BE2C (cell line): ENCODE measurements around the gene AIF1.

ENCODE experiments used
- DNase-seq: peaks from one replicate; pipeline ENCODE4 v3.0.0-alpha.2; 2020
- H3K27me3 ChIP-seq: fragments of 250-450 bp; sonication (Bioruptor Pico); 2 replicates; pipeline ENCODE4 v1.5.1; 2020; ENCODE audit warnings: mild to moderate bottlenecking
- H3K36me3 ChIP-seq: fragments of 250-450 bp; sonication (Bioruptor Pico); 2 replicates; pipeline ENCODE4 v1.5.1; 2020; ENCODE audit warnings: mild to moderate bottlenecking
- H3K4me1 ChIP-seq: fragments of 250-450 bp; sonication (Bioruptor Pico); 2 replicates; pipeline ENCODE4 v1.5.1; 2020
- H3K4me3 ChIP-seq: 2 replicates; pipeline ENCODE4 v1.5.1; 2011; ENCODE audit warnings: low read depth, low read length
- H3K9me3 ChIP-seq: fragments of 250-450 bp; sonication (Bioruptor Pico); 2 replicates; pipeline ENCODE4 v1.5.1; 2020
- TF ChIP-seq, protein P1 (sequence below): IDR thresholded peaks from 2 replicates; pipeline ENCODE4 v1.5.1; 2012; ENCODE audit warnings: mild to moderate bottlenecking, low read depth, low read length

Gene AIF1

DNA sequence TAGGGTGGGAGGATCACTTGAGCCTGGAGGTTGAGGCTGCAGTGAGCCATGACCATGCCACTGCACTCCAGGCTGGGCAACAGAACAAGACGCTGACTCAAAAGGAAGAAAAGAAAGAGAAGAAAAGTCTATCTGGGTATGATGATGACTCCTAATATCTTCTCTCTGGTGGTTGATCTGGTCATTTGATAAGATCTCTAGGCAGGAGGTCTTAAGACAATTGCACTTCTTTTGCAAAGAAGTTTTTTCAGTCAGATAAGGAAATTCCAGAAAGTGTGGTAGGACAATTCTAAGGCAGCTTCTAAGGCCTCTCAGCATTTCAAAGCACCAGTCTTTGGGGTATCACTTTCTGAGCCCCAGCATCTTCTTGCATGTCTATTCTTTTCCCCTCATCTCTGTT, 7.7 kb upstream of the AIF1 start:
- H3K9me3 ChIP-seq = no peaks in the 10 kb centered on the region
- peaks cover 11% of the 10 kb centered on the region for H3K4me1 ChIP-seq
- no peaks in the 10 kb centered on the region for H3K36me3 ChIP-seq
- TF ChIP-seq, protein P1, sequence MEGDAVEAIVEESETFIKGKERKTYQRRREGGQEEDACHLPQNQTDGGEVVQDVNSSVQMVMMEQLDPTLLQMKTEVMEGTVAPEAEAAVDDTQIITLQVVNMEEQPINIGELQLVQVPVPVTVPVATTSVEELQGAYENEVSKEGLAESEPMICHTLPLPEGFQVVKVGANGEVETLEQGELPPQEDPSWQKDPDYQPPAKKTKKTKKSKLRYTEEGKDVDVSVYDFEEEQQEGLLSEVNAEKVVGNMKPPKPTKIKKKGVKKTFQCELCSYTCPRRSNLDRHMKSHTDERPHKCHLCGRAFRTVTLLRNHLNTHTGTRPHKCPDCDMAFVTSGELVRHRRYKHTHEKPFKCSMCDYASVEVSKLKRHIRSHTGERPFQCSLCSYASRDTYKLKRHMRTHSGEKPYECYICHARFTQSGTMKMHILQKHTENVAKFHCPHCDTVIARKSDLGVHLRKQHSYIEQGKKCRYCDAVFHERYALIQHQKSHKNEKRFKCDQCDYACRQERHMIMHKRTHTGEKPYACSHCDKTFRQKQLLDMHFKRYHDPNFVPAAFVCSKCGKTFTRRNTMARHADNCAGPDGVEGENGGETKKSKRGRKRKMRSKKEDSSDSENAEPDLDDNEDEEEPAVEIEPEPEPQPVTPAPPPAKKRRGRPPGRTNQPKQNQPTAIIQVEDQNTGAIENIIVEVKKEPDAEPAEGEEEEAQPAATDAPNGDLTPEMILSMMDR = no peak
- H3K4me3 ChIP-seq = no peak overlapping the region
- H3K27me3 ChIP-seq = no peaks in the 10 kb centered on the region
- DNase-seq = no peak

GRCh38 chr6:31609519-31610406, 5.3 kb upstream of the AIF1 start:
- no peak for DNase-seq
- TF ChIP-seq, protein P1 = no peak

GRCh38 chr6:31610968-31611367, 4.1 kb upstream of the AIF1 start:
- H3K4me3 ChIP-seq = no peak overlapping the region
- H3K36me3 ChIP-seq = no peaks in the 10 kb centered on the region
- no peak for DNase-seq
- H3K9me3 ChIP-seq = no peaks in the 10 kb centered on the region
- H3K4me1 ChIP-seq = peaks cover 11% of the 10 kb centered on the region
- TF ChIP-seq, protein P1 = no peak
- no peaks in the 10 kb centered on the region for H3K27me3 ChIP-seq

More at GRCh38 chr6:31609519-31610406, 5.3 kb upstream of the AIF1 start:
- no peaks in the 10 kb centered on the region for H3K36me3 ChIP-seq
- peaks cover 11% of the 10 kb centered on the region for H3K4me1 ChIP-seq
- no peaks in the 10 kb centered on the region for H3K9me3 ChIP-seq
- H3K27me3 ChIP-seq = no peaks in the 10 kb centered on the region
- H3K4me3 ChIP-seq = no peak overlapping the region

DNA sequence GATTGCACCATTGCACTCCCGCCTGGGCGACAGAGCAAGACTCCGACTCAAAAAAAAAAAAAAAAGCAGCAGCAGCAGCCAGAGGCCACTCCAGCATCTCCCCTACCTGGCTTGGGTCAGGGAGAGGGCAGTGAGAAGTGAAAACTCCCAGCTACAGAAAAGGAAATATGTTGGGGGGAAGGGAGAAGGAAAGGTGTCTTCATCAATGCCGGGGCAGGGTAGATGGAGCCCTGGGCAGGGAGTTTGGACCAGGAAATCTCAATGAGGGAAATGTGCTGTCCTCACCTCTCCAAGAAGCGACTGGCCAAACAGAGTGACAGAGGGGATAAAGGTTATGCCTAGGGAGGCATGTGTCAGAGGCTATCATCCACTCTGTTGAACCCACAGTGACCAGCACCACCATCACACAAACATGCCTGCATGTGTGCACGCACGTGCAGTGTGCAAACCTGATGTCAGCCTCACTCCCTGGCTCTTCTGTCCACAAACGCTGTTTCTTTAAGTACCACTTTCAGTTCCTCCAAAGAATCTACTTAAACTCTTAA, 887 bp upstream of the AIF1 start:
- no peak for DNase-seq
- TF ChIP-seq, protein P1 = no peak
- Histone ChIP-seq H3K4me1 (peaks cover 11% of the 10 kb centered on the region), H3K27me3 (no peaks in the 10 kb centered on the region), H3K36me3 (no peaks in the 10 kb centered on the region), H3K9me3 (no peaks in the 10 kb centered on the region), H3K4me3 (no peak overlapping the region)

DNA sequence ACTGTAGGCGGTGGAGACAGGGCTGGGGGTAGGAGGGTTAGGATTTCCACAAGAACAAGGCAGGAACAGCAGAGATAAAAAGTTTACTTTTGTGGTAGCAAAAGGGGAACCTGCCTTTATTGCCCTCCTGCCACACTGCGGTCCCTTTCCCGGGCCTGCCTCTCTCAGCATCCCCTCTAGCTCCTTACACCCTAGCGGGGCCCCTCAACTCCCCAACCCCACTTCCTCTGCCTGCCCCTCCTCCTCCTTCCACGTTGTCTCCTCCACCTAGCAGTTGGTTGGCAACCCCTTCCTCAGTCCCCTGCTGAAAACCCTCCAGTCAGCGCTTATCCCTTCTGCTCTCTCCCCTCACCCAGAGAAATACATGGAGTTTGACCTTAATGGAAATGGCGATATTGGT, 714 bp downstream of the AIF1 start:
- Histone ChIP-seq H3K27me3 (no peaks in the 10 kb centered on the region), H3K4me1 (no peaks in the 10 kb centered on the region), H3K4me3 (no peak overlapping the region), H3K36me3 (no peaks in the 10 kb centered on the region), H3K9me3 (no peaks in the 10 kb centered on the region)
- DNase-seq = no peak
- TF ChIP-seq, protein P1 = no peak

GRCh38 chr6:31617010-31617409, 2.0 kb downstream of the AIF1 start:
- Histone ChIP-seq H3K9me3 (no peaks in the 10 kb centered on the region), H3K36me3 (peaks cover 5% of the 10 kb centered on the region; the same call in 1 of the 2 replicates), H3K4me1 (no peaks in the 10 kb centered on the region), H3K27me3 (no peaks in the 10 kb centered on the region), H3K4me3 (no peak overlapping the region)
- DNase-seq = no peak
- TF ChIP-seq, protein P1 = no peak
